Chondrocyte (in vitro differentiated cells): Measurements from ENCODE around the gene ANKRD13D. TPM values are rescaled to one million over a fixed set of nuclear protein-coding genes. Genes with fewer than 3 reads are reported as not detected.

ENCODE experiments used
- DNase-seq: peaks from one replicate; pipeline ENCODE4 v3.0.0; 2021; ENCODE audit warnings: mixed read lengths, low spot score
- H3K27ac Mint-ChIP-seq: one replicate; pipeline ENCODE4 v1.8.0; 2021; ENCODE audit warnings: mild to moderate bottlenecking, moderate library complexity, mixed read lengths; ENCODE audit not compliant: unreplicated experiment
- H3K27me3 Mint-ChIP-seq: 2 replicates; pipeline ENCODE4 v1.8.0; 2021; ENCODE audit warnings: low read depth, mixed read lengths
- H3K36me3 Mint-ChIP-seq: 2 replicates; pipeline ENCODE4 v1.8.0; 2021; ENCODE audit warnings: low read depth, mixed read lengths
- H3K4me1 Mint-ChIP-seq: 2 replicates; pipeline ENCODE4 v1.8.0; 2021; ENCODE audit warnings: low read depth, mild to moderate bottlenecking, mixed read lengths
- H3K4me3 Mint-ChIP-seq: one replicate; pipeline ENCODE4 v1.8.0; 2021; ENCODE audit warnings: mild to moderate bottlenecking, moderate library complexity, mixed read lengths; ENCODE audit not compliant: unreplicated experiment
- H3K9me3 Mint-ChIP-seq: 2 replicates; pipeline ENCODE4 v1.8.0; 2021; ENCODE audit warnings: low read depth, mixed read lengths
- total RNA-seq: library from RNA; stranded (reverse); gene quantifications from 3 replicates; pipeline ENCODE4 v1.2.1, GENCODE V29; 2021
- TF ChIP-seq, protein P1 (sequence below): fragments of 200-600 bp; sonication (generic); IDR thresholded peaks from 2 replicates; pipeline ENCODE4 v1.5.0; 2021; ENCODE audit warnings: antibody characterized with exemption, mild to moderate bottlenecking, moderate library complexity

Gene ANKRD13D
- total RNA-seq, 1 donor from 2014 or later: 40.0 TPM

DNA sequence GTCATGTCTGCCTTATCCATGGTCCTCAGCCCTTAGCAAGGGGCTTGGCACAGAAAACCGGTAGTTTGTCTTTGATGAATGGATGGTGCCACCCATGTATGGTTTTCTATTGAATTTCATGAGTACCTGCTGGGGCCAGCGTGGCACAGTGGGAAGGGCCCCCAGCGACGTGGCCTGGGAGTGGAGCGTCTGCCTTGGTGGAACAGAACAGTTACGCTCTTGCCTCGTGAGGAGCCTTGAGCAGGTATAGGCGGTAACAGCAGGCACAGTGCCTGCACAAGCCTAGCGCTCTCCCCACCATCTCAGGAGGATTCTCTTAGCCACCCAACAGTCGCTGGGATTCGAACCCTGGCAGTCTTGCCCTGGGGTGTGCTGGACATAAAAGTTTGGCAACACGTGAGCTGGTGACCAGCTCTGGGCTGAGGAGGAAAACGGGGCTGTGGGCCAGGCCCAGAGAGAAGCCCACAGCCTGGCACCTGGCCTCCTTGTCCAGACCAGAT is 11.2 kb downstream of the ANKRD13D start:
- Mint-ChIP-seq H3K4me3 (no peak overlapping the region), H3K9me3 (peaks cover 7% of the 10 kb centered on the region)
- TF ChIP-seq, protein P1, sequence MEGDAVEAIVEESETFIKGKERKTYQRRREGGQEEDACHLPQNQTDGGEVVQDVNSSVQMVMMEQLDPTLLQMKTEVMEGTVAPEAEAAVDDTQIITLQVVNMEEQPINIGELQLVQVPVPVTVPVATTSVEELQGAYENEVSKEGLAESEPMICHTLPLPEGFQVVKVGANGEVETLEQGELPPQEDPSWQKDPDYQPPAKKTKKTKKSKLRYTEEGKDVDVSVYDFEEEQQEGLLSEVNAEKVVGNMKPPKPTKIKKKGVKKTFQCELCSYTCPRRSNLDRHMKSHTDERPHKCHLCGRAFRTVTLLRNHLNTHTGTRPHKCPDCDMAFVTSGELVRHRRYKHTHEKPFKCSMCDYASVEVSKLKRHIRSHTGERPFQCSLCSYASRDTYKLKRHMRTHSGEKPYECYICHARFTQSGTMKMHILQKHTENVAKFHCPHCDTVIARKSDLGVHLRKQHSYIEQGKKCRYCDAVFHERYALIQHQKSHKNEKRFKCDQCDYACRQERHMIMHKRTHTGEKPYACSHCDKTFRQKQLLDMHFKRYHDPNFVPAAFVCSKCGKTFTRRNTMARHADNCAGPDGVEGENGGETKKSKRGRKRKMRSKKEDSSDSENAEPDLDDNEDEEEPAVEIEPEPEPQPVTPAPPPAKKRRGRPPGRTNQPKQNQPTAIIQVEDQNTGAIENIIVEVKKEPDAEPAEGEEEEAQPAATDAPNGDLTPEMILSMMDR: no peak

GRCh38 chr11:67300756-67301312 is 11.7 kb downstream of the ANKRD13D start:
- TF ChIP-seq, protein P1: no peak
- H3K36me3 Mint-ChIP-seq: peaks cover 20% of the 10 kb centered on the region
- H3K27ac Mint-ChIP-seq: no peak overlapping the region
- DNase-seq: no peak
- peaks cover 21% of the 10 kb centered on the region for H3K4me1 Mint-ChIP-seq
- peaks cover 5% of the 10 kb centered on the region for H3K9me3 Mint-ChIP-seq
- H3K4me3 Mint-ChIP-seq: no peak overlapping the region
- H3K27me3 Mint-ChIP-seq: no peaks in the 10 kb centered on the region

More for the DNA sequence above, 11.2 kb downstream of the ANKRD13D start:
- Mint-ChIP-seq H3K27me3 (no peaks in the 10 kb centered on the region), H3K4me1 (peaks cover 17% of the 10 kb centered on the region), H3K36me3 (peaks cover 22% of the 10 kb centered on the region), H3K27ac (no peak overlapping the region)
- DNase-seq: peak; percentile 82

DNA sequence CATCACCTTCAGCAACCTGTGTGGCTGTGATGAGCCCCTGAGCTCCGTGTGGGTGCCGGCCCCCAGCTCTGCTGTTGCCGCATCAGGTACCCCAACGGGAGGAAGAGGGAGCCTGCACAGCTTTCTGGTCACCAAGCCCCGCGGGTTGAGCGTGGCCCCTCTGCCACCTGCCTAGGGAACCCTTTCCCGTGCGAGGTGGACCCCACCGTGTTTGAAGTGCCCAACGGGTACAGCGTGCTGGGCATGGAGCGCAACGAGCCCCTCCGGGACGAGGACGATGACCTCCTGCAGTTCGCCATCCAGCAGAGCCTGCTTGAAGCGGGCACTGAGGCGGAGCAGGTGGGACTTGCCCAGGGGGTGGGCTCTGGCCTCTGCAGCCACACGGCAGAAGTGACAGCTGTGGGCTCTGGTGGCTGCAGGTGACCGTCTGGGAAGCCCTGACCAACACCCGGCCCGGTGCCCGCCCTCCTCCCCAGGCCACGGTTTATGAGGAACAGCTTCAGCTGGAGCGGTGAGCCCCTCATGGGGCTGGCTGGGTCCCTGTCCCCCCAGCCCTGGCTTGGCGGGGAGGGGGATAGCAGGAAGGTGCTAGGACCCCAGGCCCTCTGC is 12.3 kb downstream of the ANKRD13D start:
- no peaks in the 10 kb centered on the region for H3K9me3 Mint-ChIP-seq
- peaks cover 21% of the 10 kb centered on the region for H3K4me1 Mint-ChIP-seq
- no peaks in the 10 kb centered on the region for H3K27me3 Mint-ChIP-seq
- TF ChIP-seq, protein P1: no peak
- no peak overlapping the region for H3K27ac Mint-ChIP-seq
- peaks cover 15% of the 10 kb centered on the region for H3K36me3 Mint-ChIP-seq
- H3K4me3 Mint-ChIP-seq: no peak overlapping the region
- DNase-seq: no peak

DNA sequence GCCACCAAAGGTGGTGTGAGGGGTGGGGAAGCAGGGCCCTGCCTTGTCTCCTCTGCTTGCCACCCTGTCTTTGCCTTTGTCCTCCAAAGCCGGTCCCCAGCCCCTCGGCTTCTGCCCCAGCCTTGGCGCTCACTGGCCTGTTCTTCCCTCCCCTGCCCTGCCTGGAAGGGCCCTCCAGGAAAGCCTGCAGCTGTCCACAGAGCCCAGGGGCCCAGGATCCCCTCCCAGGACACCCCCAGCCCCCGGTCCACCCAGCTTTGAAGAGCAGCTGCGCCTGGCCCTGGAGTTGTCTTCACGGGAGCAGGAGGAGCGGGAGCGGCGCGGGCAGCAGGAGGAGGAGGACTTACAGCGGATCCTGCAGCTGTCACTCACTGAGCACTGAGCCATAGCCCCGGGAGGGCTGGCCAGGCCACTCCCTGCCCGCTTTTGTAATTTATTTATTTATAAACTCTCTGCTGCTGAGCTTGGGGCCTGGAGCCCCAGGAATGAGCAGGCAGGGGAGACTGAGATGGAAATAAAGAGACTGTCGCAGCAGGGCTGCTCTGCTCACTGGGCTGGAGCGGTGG is 12.9 kb downstream of the ANKRD13D start:
- Mint-ChIP-seq H3K36me3 (peaks cover 11% of the 10 kb centered on the region), H3K27ac (no peak overlapping the region), H3K4me3 (peak overlapping the region; percentile 62), H3K4me1 (peaks cover 21% of the 10 kb centered on the region), H3K27me3 (no peaks in the 10 kb centered on the region), H3K9me3 (no peaks in the 10 kb centered on the region)
- DNase-seq: peak; percentile 87
- TF ChIP-seq, protein P1: no peak

DNA sequence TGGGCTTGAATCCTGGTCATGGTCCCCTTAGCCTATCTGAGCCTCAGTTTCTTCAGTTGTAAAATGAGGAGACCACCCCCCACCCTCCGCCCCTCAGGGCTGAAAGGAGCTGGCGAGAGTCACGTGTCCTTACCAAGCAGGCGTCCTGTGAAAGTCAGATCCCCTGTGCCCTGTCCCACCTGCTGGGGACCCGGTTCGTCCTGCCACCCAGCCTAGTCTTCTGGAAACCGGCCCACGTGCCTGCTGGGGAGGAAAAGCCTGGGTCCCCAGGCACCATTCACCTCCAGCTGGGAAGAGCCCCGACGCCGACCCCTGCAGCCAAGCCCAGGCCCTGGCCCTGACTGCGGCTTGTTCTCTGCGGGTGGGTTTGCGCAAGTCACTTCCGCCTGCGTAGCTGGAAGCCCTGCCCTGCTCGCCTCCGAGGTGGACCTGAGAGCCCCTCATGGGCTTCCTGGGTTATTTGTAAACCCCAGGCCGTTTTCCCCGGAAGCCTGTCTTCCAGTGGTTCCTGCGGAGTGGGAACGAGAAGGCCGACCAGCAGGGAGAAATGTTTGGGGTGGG is 13.5 kb downstream of the ANKRD13D start:
- Mint-ChIP-seq H3K4me1 (peaks cover 21% of the 10 kb centered on the region), H3K36me3 (peaks cover 9% of the 10 kb centered on the region), H3K27me3 (no peaks in the 10 kb centered on the region), H3K9me3 (no peaks in the 10 kb centered on the region), H3K4me3 (peak overlapping the region; percentile 62), H3K27ac (peak overlapping the region; percentile 45)
- TF ChIP-seq, protein P1: no peak
- peak; percentile 87 for DNase-seq
